Epithelial cell of proximal tubule (primary cell): ENCODE measurements around the gene THAP7. TPM values are rescaled to one million over a fixed set of nuclear protein-coding genes. Genes with fewer than 3 reads are reported as not detected.

ENCODE experiments used
- DNase-seq: peaks from one replicate; pipeline ENCODE4 v3.0.0-alpha.2; 2011; ENCODE audit warnings: low read depth
- H3K4me3 ChIP-seq: 2 replicates; pipeline ENCODE4 v1.5.1; 2011; ENCODE audit warnings: low read depth, mild to moderate bottlenecking, low read length
- CTCF ChIP-seq: conservative IDR thresholded peaks from 2 replicates; pipeline ENCODE4 v1.5.1; 2012; ENCODE audit warnings: low read depth, mild to moderate bottlenecking, low read length
- total RNA-seq: library from RNA; depleted of rRNA; stranded (reverse); fragments of >200 nt; gene quantifications from 2 replicates; pipeline ENCODE4 v1.2.3, GENCODE V29; 2015

Gene THAP7
- total RNA-seq, 1 donor from 2014 or later = 24.6 TPM

- H3K4me3 ChIP-seq = no peak overlapping the region
- DNase-seq = no peak
- TF ChIP-seq CTCF = no peak
Observed at GRCh38 chr22:20963201-20964052, 38.5 kb downstream of the THAP7 start.

GRCh38 chr22:20962491-20962945 is 39.4 kb downstream of the THAP7 start:
- DNase-seq = no peak
- no peak overlapping the region for H3K4me3 ChIP-seq
- TF ChIP-seq CTCF = no peak

- no peak overlapping the region for H3K4me3 ChIP-seq
- DNase-seq = no peak
- no peak for TF ChIP-seq CTCF
Observed at GRCh38 chr22:20960609-20961008, 41.3 kb downstream of the THAP7 start.

- no peak for TF ChIP-seq CTCF
- H3K4me3 ChIP-seq = no peak overlapping the region
- DNase-seq = no peak
Observed at GRCh38 chr22:20959578-20960461, 42.1 kb downstream of the THAP7 start.

- DNase-seq = no peak
- no peak for TF ChIP-seq CTCF
- H3K4me3 ChIP-seq = peak overlapping the region; percentile 80
Observed at GRCh38 chr22:20957683-20958431, 44.1 kb downstream of the THAP7 start.

- TF ChIP-seq CTCF = no peak
Observed at GRCh38 chr22:20957102-20957682, 44.7 kb downstream of the THAP7 start.

More at GRCh38 chr22:20957102-20957682, 44.7 kb downstream of the THAP7 start:
- H3K4me3 ChIP-seq = peak overlapping the region; percentile 80
- DNase-seq = no peak
